ENCODE measurements around the gene SS18. TPM values are rescaled to one million over a fixed set of nuclear protein-coding genes. Genes with fewer than 3 reads are reported as not detected.

Gene SS18
- total RNA-seq, 1 experiment from 2014 or later, result 60.0 TPM

GRCh38 chr18:26104035-26104434, 13.6 kb upstream of the SS18 start (continued):
- TF ChIP-seq REST (IDR thresholded peaks at IDR 0.05; ENCODE audit: low read depth) (no peak), ZFX (IDR thresholded peaks at IDR 0.05) (no peak), RAD21 (IDR thresholded peaks at IDR 0.05; ENCODE audit: low read depth) (no peak), TCF7L2 (IDR thresholded peaks at IDR 0.05; ENCODE audit: borderline replicate concordance, extremely low read depth, insufficient read depth, insufficient read length) (no peak), JUND (IDR thresholded peaks at IDR 0.05) (no peak)

- CTCF ChIA-PET, result interaction anchor here (0.8 to 1.1 kb wide), 2 partner anchors 9 to 280 kb away, joined by 3 to 6 read pairs; no protein-coding TSS in a partner anchor
- Histone ChIP-seq H3K4me1 (ENCODE audit: control insufficient read depth in 1 of 2, insufficient read depth in 2 of 2, low read length in 2 of 2) (no peaks in the 10 kb centered on the region), H4K20me1 (ENCODE audit: insufficient read depth) (no peaks in the 10 kb centered on the region), H3K9me2 (ENCODE audit: insufficient read depth) (no peaks in the 10 kb centered on the region; the same call in 1 of the 2 replicates), H3K27ac (ENCODE audit: low read depth, low read length) (no peak overlapping the region), H3K79me2 (ENCODE audit: insufficient read depth, low read length) (no peaks in the 10 kb centered on the region), H3K4me3 (replicated peaks in 1 of 2; ENCODE audit: low read depth in 1 of 2, low read length in 2 of 2) (no peak overlapping the region), H3K9ac (ENCODE audit: low read length) (no peak overlapping the region), H3K27me3 (ENCODE audit: insufficient read depth, low read length) (no peaks in the 10 kb centered on the region), H3K9me3 (ENCODE audit: control insufficient read depth in 1 of 2, insufficient read depth in 1 of 2, low read depth in 1 of 2, low read length in 2 of 2) (no peaks in the 10 kb centered on the region), H3K4me2 (ENCODE audit: low read length) (no peak overlapping the region), H2AFZ (ENCODE audit: low read depth, low read length, poor library complexity, severe bottlenecking) (no peak overlapping the region), H3K36me3 (ENCODE audit: control insufficient read depth in 1 of 2, insufficient read depth in 2 of 2, low read length in 2 of 2) (no peaks in the 10 kb centered on the region)
- RAD21 ChIA-PET (ENCODE audit: low non-redundant PET in 1 of 2, low total read pairs in 2 of 2, uncharacterized antibody in 2 of 2, unreplicated experiment in 2 of 2), result no interaction called here
- BruUV-seq (replicated peaks), result no TSS peak
- ATAC-seq (peak; percentile 89), DNase-seq (ENCODE audit: low read depth, low spot score) (peak; percentile 43)
- POLR2A ChIA-PET, result no interaction called here
- intact Hi-C loops (cut with micrococcal nuclease), result no loop called here
- TF ChIP-seq TCF7L2 (IDR thresholded peaks at IDR 0.05; ENCODE audit: borderline replicate concordance, extremely low read depth, insufficient read depth, insufficient read length) (no peak), EZH2 (IDR thresholded peaks at IDR 0.05) (no peak), CBX3 (IDR thresholded peaks at IDR 0.05; ENCODE audit: low read depth) (no peak), FOSL1 (IDR thresholded peaks at IDR 0.05; ENCODE audit: low read depth) (no peak), SRF (IDR thresholded peaks at IDR 0.05; ENCODE audit: low read depth) (no peak), ZBTB33 (IDR thresholded peaks at IDR 0.05; ENCODE audit: extremely low read depth, insufficient replicate concordance, low read length) (no peak), REST (IDR thresholded peaks at IDR 0.05; ENCODE audit: low read depth) (no peak), POLR2A (IDR thresholded peaks at IDR 0.05; ENCODE audit: borderline replicate concordance, extremely low read depth, insufficient read depth, insufficient read length) (no peak), JUND (IDR thresholded peaks at IDR 0.05) (no peak), SIN3A (IDR thresholded peaks at IDR 0.05; ENCODE audit: low read depth) (no peak), RAD21 (IDR thresholded peaks at IDR 0.05; ENCODE audit: low read depth) (peak; percentile 40; the same call in 1 of the 2 replicates), CTCF (IDR thresholded peaks at IDR 0.05 in 2 of 3, conservative IDR thresholded peaks at IDR 0.05 in 1 of 3; ENCODE audit: borderline replicate concordance in 1 of 3, insufficient read depth in 1 of 3, low read depth in 2 of 3, low read length in 2 of 3) (peak in 2 of 3 experiments; percentile 58 to 59; a peak in 4 of 6 replicates)
Measured at GRCh38 chr18:26103579-26103978, 13.2 kb upstream of the SS18 start.

Data from HCT116 (cell line).